GM19395 (cell line): Measurements from ENCODE around the gene OSTC.
"Not testable (repeated sequence)": the region's sequence is repeated elsewhere in the genome, so short reads cannot be mapped to it uniquely, and the experiment has no call there.

ENCODE experiments used
- ATAC-seq: cut with Tn5 transposase; IDR thresholded peaks from one replicate; pipeline ENCODE4 v1.9.1; 2021; ENCODE audit warnings: mild to moderate bottlenecking, moderate library complexity; ENCODE audit not compliant: unreplicated experiment

Gene OSTC

GRCh38 chr4:108710578-108710977, 60.2 kb downstream of the OSTC start:
- not testable (repeated sequence) for ATAC-seq

GRCh38 chr4:108714880-108715279, 64.5 kb downstream of the OSTC start:
- no peak for ATAC-seq

GRCh38 chr4:108716340-108716739, 65.9 kb downstream of the OSTC start:
- no peak for ATAC-seq

GRCh38 chr4:108717386-108717785, 67.0 kb downstream of the OSTC start:
- ATAC-seq, result no peak
